ENCODE measurements around the gene HDLBP.

DNA sequence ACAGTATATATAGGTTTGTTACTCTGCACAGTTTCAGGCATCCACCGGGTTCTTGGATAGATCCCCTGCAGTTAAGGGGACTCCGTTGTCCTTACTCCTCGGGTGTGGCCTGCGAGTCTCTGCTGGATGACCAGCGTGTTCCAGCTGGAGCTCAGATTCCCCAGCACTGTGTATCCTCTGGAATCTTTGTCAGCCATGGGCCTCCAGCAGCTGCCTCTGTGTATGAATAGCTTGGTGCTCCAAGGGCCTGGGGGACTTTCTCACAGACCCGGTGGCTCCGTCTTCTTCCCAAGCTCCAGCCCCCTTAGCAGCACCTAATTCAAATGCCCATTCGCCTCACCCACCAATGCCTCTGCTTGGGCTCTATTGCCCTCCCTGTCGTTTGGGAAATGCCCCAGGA, 120.7 kb downstream of the HDLBP start:
- TF ChIP-seq, protein P1, sequence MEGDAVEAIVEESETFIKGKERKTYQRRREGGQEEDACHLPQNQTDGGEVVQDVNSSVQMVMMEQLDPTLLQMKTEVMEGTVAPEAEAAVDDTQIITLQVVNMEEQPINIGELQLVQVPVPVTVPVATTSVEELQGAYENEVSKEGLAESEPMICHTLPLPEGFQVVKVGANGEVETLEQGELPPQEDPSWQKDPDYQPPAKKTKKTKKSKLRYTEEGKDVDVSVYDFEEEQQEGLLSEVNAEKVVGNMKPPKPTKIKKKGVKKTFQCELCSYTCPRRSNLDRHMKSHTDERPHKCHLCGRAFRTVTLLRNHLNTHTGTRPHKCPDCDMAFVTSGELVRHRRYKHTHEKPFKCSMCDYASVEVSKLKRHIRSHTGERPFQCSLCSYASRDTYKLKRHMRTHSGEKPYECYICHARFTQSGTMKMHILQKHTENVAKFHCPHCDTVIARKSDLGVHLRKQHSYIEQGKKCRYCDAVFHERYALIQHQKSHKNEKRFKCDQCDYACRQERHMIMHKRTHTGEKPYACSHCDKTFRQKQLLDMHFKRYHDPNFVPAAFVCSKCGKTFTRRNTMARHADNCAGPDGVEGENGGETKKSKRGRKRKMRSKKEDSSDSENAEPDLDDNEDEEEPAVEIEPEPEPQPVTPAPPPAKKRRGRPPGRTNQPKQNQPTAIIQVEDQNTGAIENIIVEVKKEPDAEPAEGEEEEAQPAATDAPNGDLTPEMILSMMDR (IDR thresholded peaks at IDR 0.05; ENCODE audit: low read depth, low read length) = no peak
- no peak for TF ChIP-seq EZH2phosphoT487 (IDR thresholded peaks at IDR 0.05; ENCODE audit: low read depth)

Measured in OCI-LY3 (cell line).